Measurements from ENCODE around the gene SCAF1.

DNA sequence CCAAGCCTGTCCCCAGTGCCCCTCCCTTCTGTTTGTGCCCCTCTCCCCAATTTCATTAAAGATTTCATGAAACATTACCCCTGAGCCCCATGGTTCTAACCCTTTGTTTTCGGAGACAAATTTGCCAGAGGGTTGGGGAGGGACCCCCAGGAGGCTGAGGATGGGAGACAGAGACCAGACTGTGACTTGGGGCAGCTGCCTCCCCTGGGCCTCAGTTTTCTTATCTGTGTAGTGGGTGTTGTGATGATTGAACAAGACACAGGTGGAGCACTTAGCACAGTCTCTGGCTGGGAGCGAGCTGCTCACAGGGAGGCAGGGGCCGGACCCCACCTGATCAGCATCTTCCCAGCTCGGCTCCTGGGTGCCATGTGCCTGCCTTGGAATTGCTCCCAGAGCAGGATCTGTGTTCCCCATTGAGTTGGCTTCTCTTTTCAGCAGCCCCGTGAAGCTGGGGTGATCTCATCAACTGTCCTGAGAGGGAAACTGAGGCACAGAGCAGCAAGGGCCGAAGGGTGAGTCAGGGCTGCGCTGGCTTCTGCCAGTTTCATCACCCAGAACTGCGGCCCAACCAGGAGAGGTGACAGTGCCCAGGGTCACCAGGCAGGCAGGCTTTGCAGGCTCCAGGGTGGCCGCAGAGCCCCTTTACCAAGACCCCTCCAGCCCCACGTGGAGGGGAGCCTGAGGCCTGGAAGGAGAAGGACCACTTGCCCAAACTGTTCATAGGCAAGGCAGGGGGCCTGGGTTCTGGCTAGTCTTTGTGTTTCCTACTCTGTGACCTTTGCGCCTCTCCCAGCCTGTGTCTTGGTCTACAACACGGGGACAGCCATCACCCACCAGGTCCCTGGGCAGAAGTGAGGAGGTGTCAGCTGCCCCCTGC lies 16.8 kb downstream of the SCAF1 start:
- TF ChIP-seq, protein P1, sequence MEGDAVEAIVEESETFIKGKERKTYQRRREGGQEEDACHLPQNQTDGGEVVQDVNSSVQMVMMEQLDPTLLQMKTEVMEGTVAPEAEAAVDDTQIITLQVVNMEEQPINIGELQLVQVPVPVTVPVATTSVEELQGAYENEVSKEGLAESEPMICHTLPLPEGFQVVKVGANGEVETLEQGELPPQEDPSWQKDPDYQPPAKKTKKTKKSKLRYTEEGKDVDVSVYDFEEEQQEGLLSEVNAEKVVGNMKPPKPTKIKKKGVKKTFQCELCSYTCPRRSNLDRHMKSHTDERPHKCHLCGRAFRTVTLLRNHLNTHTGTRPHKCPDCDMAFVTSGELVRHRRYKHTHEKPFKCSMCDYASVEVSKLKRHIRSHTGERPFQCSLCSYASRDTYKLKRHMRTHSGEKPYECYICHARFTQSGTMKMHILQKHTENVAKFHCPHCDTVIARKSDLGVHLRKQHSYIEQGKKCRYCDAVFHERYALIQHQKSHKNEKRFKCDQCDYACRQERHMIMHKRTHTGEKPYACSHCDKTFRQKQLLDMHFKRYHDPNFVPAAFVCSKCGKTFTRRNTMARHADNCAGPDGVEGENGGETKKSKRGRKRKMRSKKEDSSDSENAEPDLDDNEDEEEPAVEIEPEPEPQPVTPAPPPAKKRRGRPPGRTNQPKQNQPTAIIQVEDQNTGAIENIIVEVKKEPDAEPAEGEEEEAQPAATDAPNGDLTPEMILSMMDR (IDR thresholded peaks at IDR 0.05; ENCODE audit: insufficient read depth, low read length), result no peak
- TF ChIP-seq, protein P2, sequence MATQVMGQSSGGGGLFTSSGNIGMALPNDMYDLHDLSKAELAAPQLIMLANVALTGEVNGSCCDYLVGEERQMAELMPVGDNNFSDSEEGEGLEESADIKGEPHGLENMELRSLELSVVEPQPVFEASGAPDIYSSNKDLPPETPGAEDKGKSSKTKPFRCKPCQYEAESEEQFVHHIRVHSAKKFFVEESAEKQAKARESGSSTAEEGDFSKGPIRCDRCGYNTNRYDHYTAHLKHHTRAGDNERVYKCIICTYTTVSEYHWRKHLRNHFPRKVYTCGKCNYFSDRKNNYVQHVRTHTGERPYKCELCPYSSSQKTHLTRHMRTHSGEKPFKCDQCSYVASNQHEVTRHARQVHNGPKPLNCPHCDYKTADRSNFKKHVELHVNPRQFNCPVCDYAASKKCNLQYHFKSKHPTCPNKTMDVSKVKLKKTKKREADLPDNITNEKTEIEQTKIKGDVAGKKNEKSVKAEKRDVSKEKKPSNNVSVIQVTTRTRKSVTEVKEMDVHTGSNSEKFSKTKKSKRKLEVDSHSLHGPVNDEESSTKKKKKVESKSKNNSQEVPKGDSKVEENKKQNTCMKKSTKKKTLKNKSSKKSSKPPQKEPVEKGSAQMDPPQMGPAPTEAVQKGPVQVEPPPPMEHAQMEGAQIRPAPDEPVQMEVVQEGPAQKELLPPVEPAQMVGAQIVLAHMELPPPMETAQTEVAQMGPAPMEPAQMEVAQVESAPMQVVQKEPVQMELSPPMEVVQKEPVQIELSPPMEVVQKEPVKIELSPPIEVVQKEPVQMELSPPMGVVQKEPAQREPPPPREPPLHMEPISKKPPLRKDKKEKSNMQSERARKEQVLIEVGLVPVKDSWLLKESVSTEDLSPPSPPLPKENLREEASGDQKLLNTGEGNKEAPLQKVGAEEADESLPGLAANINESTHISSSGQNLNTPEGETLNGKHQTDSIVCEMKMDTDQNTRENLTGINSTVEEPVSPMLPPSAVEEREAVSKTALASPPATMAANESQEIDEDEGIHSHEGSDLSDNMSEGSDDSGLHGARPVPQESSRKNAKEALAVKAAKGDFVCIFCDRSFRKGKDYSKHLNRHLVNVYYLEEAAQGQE (IDR thresholded peaks at IDR 0.05; ENCODE audit: insufficient replicate concordance, low read depth), result no peak
- TF ChIP-seq GABPA (IDR thresholded peaks at IDR 0.05; ENCODE audit: low read depth) (no peak), POLR2AphosphoS5 (IDR thresholded peaks at IDR 0.05; ENCODE audit: low read depth) (no peak), SPI1 (IDR thresholded peaks at IDR 0.05; ENCODE audit: borderline replicate concordance, low read depth) (no peak)
